Umbilical cord (tissue), 1 donor: ENCODE results near the gene EPB41. TPM values are rescaled to one million over a fixed set of nuclear protein-coding genes. Genes with fewer than 3 reads are reported as not detected.

Source experiments
- total RNA-seq: library from RNA; depleted of rRNA; stranded (reverse); fragments of >200 nt; gene quantifications from one replicate; pipeline ENCODE4 v1.2.3, GENCODE V29; 2014; ENCODE audit warnings: low replicate concordance; ENCODE audit not compliant: insufficient read depth

Gene EPB41
- total RNA-seq, 1 donor from 2014 or later, result 71.3 TPM

Other genes starting within 250 kb of the EPB41 start
- gene GMEB1, start 245.8 kb upstream of the EPB41 start, total RNA-seq, result 3.4 TPM
- gene YTHDF2, start 177.6 kb upstream of the EPB41 start, total RNA-seq, result 36.4 TPM
- gene OPRD1, start 102.4 kb upstream of the EPB41 start, total RNA-seq, result 0.72 TPM
- 14.0 TPM for gene TMEM200B, start 209.3 kb downstream of the EPB41 start, total RNA-seq